G401.6 (cell line): ENCODE results near the gene ZNRD2.

Experiments
- FAIRE-seq: peaks from 2 replicates; lab custom pipeline; 2012; peaks lifted over from hg19 to GRCh38; lab: Jason Lieb, UNC

The ZNRD2 gene

DNA sequence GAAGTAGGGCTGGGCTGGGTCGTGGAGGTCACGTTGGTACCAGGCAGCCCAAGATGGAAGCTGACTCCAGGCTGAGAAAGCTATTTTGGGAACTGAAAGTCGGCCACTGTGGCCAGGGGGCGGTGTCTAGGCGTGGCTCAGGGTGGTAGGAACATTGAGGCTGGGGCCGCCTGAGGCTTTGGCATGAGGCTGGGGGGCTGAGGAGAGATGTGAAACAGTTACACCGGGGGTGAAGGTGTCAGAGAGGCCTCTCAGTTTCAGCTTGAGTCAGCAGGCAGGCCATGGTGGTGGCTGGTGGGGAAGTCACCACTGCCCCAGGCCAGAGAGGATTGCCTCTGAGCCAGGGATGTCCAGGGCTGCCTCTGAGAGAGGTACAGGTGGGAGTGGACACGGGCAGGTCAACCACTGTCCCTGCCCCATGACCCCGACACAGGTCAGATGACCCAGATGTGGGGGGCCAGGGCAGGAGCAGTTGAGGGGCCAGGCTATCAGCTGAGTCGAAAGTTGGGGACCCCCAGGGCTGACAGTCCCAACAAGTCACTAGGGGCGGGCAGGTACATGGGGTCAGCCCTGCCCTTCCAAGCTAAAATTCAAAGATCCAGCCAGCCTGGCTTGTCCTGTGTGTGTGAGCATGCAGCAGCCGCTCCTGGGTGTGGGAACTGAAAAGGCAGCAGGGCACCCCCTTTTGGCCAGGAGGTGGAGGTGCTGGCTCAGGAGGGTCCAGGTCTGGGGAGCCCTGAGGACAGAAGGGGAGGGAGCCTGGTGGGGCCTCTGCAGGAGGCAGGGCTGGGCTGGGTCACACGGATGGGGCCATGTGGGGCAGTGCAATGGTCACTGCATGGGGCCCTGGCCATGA, 18.1 kb downstream of the ZNRD2 start:
- FAIRE-seq = peak; percentile 69

DNA sequence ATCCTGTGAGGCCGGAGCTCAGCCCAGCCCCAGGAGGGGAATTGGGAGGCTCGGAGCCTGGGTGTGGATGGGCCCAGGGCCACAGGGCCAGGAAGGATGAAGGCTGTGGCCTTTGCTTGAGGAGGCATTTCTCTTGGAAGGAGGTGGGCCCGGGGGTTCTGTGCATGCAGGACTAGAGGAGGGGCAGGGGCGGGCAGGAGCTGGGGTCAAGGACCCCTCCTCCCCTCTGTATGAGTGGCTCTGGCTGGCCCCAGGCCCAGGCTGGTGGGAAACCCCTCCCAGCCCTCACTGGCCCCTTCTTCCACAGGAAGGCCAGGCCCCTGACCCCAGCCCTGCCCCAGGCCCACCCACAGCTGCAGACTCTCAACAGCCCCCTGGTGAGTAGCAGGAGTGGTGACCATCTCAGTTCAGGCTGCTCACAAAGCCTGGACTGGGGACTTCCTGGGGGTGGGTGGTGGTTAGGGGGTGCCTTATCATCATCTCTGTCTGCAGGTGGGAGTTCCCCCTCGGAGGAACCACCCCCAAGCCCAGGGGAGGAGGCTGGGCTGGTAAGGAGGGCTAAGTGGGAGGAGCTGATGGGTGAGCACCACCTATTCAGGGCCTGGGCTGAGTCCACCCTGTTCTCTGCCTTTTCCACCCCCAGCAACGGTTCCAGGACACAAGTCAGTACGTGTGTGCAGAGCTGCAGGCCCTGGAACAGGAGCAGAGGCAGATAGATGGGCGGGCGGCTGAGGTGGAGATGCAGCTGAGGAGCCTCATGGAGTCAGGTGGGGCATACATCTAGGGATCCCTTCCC, 19.4 kb downstream of the ZNRD2 start:
- no peak for FAIRE-seq

DNA sequence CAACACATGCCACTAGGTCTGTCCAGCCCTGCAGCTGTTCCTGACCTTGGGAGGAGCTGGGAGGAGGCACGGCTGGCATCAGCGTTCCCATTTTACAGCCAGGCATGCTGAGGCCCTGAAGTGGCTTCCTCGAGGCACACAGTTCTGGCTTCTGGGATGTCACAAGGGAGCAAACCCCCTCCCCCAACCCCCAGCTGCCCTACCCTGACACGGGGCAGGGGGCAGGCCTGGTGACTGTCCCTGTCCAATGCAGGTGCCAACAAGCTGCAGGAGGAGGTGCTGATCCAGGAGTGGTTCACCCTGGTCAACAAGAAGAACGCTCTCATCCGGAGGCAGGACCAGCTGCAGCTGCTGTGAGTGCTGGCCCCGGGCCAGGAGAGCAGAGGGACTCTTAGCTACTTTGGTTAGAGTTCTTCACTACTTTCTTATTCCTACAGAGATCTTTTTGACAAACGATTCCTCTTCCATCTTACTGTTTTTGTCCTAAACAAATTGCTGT, 20.0 kb downstream of the ZNRD2 start:
- FAIRE-seq = no peak

DNA sequence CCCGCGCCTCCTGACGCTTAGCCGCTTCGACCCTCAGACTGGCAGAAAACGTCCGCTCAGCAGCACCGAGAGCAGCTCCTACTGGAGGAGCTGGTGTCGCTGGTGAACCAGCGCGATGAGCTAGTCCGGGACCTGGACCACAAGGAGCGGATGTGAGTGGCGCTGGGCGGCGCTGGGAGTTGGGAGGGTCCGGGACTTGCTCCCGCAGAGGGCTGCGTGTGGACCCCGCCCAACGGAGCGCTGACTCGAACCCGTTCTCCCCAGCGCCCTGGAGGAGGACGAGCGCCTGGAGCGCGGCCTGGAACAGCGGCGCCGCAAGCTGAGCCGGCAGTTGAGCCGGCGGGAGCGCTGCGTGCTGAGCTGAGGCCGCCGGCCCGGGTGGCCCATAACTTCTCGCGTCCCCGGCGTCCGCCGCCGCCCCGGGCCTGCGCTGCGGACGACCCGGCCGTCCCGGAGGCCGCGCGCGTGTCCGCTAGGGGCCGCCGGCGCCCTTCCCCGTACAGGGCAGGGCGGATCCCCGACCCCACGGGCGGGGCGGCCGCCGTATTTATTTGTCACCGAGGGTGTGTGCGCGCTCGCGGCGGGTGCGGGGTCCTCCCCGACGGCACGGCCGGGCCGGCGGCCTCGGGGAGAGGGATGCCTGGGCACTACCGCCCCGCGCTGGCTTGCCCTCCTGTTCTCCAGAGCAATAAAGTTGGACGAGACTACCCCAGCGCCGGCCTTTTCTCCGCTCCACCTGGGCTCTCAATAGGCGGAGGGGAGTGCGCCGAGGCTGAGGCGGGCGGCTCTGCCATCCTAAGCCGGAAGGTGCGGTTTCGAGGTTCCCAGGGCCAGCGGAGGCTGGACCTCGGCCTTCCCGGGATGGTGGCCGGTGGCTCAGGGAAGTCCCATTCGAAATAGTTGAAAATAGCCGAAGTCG, 21.9 kb downstream of the ZNRD2 start:
- no peak for FAIRE-seq

GRCh38 chr11:65592858-65593517, 22.7 kb downstream of the ZNRD2 start:
- FAIRE-seq = no peak

DNA sequence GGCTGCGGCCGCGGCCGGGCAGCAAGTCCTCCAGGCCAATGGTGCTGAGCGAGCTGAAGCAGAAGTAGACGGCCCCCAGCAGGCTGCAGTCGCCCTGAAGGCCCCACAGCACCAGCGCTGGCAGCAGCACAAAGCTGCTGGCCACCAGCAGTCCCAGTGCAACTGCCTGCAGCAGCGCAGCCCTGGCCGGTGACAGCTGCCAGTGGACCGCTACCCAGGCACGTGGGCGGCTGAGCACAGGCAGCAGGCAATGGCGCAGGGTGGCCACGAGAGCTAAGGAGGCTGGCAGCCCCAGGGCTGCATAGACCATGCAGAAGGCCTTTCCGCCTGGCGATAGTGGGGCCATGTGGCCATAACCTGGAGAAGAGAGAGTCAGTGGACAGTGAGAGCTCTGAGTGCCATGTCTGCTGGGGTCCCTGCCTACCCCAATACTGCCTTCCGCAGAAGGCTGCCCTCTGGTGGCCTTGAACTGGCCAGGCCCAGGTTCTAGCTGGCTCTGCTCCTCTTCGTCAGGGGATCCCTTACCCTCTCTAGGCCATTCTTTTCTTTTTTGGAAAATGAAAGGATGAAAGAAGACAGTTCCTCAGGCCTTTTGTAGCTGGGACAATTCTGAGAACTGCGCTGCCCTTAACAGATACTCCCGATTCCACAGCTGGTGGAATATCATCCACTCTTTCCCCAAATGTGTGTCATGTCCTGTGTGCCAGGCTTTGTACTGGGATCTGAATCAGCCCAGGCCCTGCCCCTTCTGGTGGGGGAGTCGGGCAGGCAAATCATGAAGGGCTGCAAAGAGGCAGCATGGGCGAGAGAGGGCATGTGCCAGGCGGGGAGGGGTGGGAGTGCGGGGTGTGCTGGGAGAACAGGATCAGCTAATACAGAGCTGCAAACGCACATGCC, 23.5 kb downstream of the ZNRD2 start:
- FAIRE-seq = no peak

- no peak for FAIRE-seq
Observed at GRCh38 chr11:65595131-65595530, 24.9 kb downstream of the ZNRD2 start.

DNA sequence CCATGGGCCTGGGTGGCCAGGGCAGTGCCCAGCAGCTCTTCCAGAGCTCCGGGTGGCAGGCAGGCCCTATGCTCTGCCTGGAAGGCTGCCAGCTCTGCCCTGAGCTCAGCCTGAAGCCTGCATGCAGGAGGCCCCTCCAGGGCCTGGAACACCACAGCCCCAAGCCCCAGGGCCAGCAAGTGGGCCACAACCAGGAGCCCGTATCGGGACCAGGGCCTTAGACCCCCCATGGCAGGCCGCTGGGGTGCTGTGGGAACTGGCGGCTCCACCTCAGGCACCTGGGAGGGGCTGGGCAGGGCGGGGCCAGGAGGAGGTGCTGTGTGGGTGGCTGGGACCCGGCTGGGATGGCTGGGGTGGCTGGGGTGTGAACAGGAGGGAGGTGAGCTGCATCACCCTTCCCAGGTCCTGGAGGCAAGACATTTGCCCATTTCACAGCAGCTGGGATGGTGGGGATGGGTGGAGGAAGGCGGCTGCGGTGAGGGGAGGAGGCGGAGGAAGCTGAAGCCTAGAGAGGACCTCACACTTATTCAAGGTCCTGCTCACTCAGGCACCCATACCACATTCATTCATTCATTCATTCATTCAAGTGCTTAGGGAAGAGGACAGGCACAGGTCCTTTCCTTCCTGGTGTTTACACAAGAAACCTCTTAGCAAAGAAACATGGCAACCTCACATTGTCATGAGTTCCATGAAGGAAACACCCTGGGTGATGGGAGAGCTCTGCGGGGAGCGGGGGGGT, 25.4 kb downstream of the ZNRD2 start, which contains the start of gene KCNK7:
Gene KCNK7, minus strand, starts transcription at position 258 of the 739 bp plus-strand sequence. Its CDS starts 28 bp downstream, at position 230.
- no peak for FAIRE-seq

DNA sequence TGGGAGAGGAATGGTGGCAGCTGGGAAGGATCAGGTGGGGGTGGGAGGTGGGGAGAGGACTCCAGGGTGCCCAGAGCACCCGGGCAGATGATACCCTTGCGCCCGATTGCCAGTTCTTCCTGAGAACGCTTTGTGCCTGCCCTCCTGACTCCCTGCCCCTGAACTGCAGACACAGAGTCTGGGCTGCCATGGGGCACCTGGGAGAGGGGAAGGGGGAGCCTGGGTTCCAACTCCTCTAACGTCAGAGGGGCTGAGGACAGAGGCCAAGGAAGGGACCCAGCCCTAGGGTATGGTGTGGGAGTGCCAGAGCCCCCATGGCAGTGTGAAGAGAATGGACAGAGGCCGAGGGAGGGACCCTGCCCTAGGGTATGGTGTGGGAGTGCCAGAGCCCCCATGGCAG, 26.2 kb downstream of the ZNRD2 start:
- FAIRE-seq = no peak

GRCh38 chr11:65598258-65598699, 28.0 kb downstream of the ZNRD2 start:
- FAIRE-seq = no peak

DNA sequence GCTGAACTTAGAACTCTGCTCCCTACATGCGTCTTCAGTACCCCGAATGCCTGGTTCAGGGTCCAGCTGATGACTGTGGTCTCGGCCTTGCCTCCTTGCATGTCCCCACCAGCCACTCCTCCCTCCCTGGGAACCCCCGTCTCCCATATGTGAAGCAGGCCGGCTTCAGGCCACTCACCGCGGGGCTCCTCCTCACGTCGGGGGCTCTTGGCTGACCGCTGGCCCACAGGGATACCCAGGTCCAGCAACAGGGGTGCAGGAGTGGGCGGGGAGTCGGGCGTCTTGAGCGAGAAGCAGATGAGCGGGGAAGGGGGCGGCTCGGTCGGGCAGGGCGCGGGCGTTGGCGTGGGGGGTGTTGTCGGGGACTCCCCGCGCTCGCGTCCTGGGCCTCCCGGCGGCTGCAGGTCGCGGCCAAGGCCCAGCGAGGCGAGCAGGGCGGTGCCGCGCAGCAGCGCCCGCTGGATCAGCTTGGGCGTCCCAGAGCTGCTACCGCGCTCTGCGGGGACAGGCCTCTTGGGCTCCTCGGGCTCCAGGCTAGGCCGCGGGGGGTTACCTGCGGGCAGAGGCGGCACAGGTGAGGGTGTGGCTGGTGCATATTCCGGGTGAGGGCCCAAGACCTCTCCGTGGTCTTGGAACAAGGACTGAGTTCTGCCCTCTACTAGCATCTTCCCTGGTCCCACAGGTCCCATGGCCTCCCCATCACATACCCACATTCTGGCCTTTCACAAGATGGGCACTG, 29.1 kb downstream of the ZNRD2 start:
- no peak for FAIRE-seq

GRCh38 chr11:65599955-65600246, 29.6 kb downstream of the ZNRD2 start:
- no peak for FAIRE-seq

DNA sequence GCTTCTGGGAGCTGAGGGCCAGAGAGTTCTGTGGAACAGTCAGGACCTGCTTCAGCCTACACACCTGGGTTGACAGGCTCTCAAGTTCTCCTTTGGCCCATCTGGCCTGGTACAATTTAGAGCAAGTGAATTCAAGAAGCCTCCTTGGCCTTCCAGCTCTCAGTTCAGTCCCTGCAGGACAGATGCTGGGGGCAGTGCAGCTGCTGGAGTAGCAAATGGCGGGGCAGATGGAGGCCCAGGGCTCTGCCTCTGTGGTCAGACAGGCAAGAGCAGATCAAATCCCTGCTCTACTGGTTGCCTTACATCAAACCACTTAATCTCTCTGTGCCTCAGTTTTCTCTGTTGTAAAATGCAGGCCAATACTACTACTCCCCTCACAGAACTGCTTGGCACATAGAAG, 34.0 kb downstream of the ZNRD2 start:
- FAIRE-seq = no peak

GRCh38 chr11:65606876-65607613, 36.8 kb downstream of the ZNRD2 start:
- FAIRE-seq = no peak

DNA sequence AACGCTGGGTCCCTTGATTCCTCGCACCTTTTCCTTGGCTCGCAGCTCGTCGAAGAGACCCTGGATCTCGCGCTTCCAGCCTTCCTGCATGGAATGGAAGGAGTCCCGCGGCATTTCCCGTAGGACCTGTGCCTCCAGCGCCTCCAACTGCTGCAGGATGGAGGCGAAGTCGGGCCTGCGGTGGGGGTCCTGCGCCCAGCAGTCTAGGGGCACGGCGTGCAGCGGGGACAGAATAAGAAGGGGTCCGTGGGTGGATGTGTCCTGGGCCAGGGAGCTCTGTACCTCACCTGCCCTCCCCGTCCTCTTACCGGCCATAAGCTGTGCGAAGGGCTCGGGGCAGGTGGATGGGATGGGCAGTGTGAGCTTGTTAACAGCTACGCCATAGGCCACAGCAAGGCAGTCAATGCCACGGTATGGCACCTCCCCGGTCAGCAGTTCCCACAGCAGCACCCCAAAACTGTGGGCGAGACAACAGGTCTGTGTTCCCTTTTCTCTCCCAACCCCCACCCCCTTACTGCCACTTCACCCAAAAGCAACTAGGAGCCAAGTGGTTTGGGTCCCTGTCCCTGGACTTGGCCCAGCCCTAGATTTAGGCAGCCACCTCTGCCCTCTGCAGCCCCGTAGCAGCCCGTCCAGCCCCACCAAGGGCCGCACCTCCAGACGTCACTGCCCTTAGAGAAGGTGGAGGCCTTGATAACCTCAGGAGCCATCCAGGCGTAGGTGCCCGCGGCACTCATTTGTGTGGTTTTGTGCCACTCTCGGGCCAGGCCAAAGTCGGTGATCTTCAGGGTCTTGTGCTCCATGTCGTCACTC, 37.5 kb downstream of the ZNRD2 start:
- FAIRE-seq = no peak

GRCh38 chr11:65609229-65609628, 39.0 kb downstream of the ZNRD2 start:
- FAIRE-seq = no peak

- no peak for FAIRE-seq
Observed at GRCh38 chr11:65609665-65610064, 39.4 kb downstream of the ZNRD2 start.

- no peak for FAIRE-seq
Observed at GRCh38 chr11:65610404-65610803, 40.1 kb downstream of the ZNRD2 start.
